Endothelial cell of umbilical vein (primary cell): ENCODE results near the gene ASAP2. TPM values are rescaled to one million over a fixed set of nuclear protein-coding genes. Genes with fewer than 3 reads are reported as not detected.

Experiments
- BruUV-seq: library from RNA; stranded (reverse); fragments of 400-500 nt; replicated peaks from 2 replicates; lab custom pipeline; 2021; lab: Mats Ljungman, UMichigan
- CTCF ChIA-PET: fragments of 300-600, 350-600 bp; sonication (Branson Sonifier 250); formaldehyde crosslinking; loops from one replicate; lab custom pipeline; 2021; ENCODE audit warnings: antibody characterized with exemption, inconsistent platforms; lab: Charles Lee
- POLR2A ChIA-PET: fragments of 300-600, 350-600 bp; sonication (Branson Sonifier 250); formaldehyde crosslinking; loops from one replicate; lab custom pipeline; 2021; ENCODE audit warnings: antibody characterized with exemption, inconsistent platforms; lab: Charles Lee
- DNase-seq: peaks from one replicate; pipeline ENCODE4 v3.0.0-alpha.2; 2011; ENCODE audit warnings: low read depth, low spot score
- FAIRE-seq: peaks from 2 replicates; lab custom pipeline; 2011; peaks lifted over from hg19 to GRCh38; lab: Jason Lieb, UNC
- H2AFZ ChIP-seq: 2 replicates; pipeline ENCODE4 v1.6.0; 2012; ENCODE audit warnings: low read depth, low read length, control low read depth, inconsistent platforms
- H3K27ac ChIP-seq: 2 replicates; pipeline ENCODE4 v1.5.1; 2011; ENCODE audit warnings: low read depth, mild to moderate bottlenecking, control low read depth, low read length, moderate library complexity; ENCODE audit not compliant: insufficient read depth
- H3K27me3 ChIP-seq, 2 experiments: 2 replicates each; pipeline versions ENCODE4 v1.6.0 to v1.6.1; 2011; ENCODE audit warnings: low read length in 2 of 2, mixed read lengths in 1 of 2; ENCODE audit not compliant: control insufficient read depth in 2 of 2, insufficient read depth in 2 of 2
- H3K36me3 ChIP-seq, 2 experiments: 2 replicates in 1 of 2; 3 replicates in 1 of 2; pipeline ENCODE4 v1.5.1; 2011; ENCODE audit warnings: low read length in 2 of 2, mild to moderate bottlenecking in 1 of 2, moderate library complexity in 1 of 2; ENCODE audit not compliant: control insufficient read depth in 2 of 2, insufficient read depth in 2 of 2; ENCODE audit errors: extremely low read depth in 1 of 2
- H3K4me1 ChIP-seq: 3 replicates; pipeline ENCODE4 v1.5.1; 2011; ENCODE audit warnings: mild to moderate bottlenecking, low read length; ENCODE audit not compliant: control insufficient read depth, insufficient read depth; ENCODE audit errors: extremely low read depth
- H3K4me2 ChIP-seq: 2 replicates; pipeline ENCODE4 v1.6.1; 2011; ENCODE audit warnings: low read length, control low read depth, mixed read lengths; ENCODE audit not compliant: insufficient read depth
- H3K4me3 ChIP-seq, 3 experiments: fragments of 200-600 bp in 1 of 3; sonication (generic), shearing (Covaris generic) in 1 of 3; replicated peaks in 1 of 3; 2 replicates each; pipeline ENCODE4 v1.5.1; 2011 to 2016; ENCODE audit warnings: control low read depth in 3 of 3, low read length in 3 of 3, mild to moderate bottlenecking in 2 of 3, inconsistent platforms in 1 of 3, low read depth in 1 of 3, moderate library complexity in 1 of 3; ENCODE audit not compliant: insufficient read depth in 1 of 3
- H3K79me2 ChIP-seq: 2 replicates; pipeline ENCODE4 v1.6.0; 2012; ENCODE audit warnings: low read length, inconsistent platforms; ENCODE audit not compliant: control insufficient read depth, insufficient read depth
- H3K9ac ChIP-seq: replicated peaks from 2 replicates; pipeline ENCODE3; 2011; ENCODE audit warnings: low read length, control low read depth; ENCODE audit not compliant: insufficient read depth; ENCODE audit errors: extremely low read depth
- H3K9me1 ChIP-seq: replicated peaks from 3 replicates; pipeline ENCODE4 v1.6.0; 2011; ENCODE audit warnings: mild to moderate bottlenecking, low read length; ENCODE audit not compliant: control insufficient read depth, insufficient read depth; ENCODE audit errors: extremely low read depth
- H3K9me3 ChIP-seq: replicated peaks from 2 replicates; pipeline ENCODE4 v1.5.1; 2012; ENCODE audit warnings: low read length, inconsistent platforms; ENCODE audit not compliant: control insufficient read depth, insufficient read depth
- H4K20me1 ChIP-seq: replicated peaks from 2 replicates; pipeline ENCODE3; 2011; ENCODE audit warnings: mild to moderate bottlenecking, low read length; ENCODE audit not compliant: control insufficient read depth, insufficient read depth; ENCODE audit errors: extremely low read depth
- CTCF ChIP-seq, 2 donors: IDR thresholded peaks; 1 replicate in 1 of 2; 2 replicates in 1 of 2; pipeline ENCODE4 v1.5.1; 2011; ENCODE audit warnings: low read length in 2 of 2, mild to moderate bottlenecking in 2 of 2, moderate library complexity in 2 of 2, control low read depth in 1 of 2, inconsistent platforms in 1 of 2, low read depth in 1 of 2; ENCODE audit not compliant: insufficient read depth in 1 of 2; ENCODE audit errors: extremely low read depth in 1 of 2
- EZH2 ChIP-seq: IDR thresholded peaks from 2 replicates; pipeline ENCODE4 v1.6.1; 2012; ENCODE audit warnings: borderline replicate concordance, low read depth, mild to moderate bottlenecking, moderate library complexity, low read length, inconsistent platforms; ENCODE audit not compliant: severe bottlenecking
- FOS ChIP-seq: IDR thresholded peaks from 2 replicates; pipeline ENCODE4 v1.6.1; 2011; ENCODE audit warnings: mild to moderate bottlenecking, low read length, moderate library complexity, borderline replicate concordance; ENCODE audit not compliant: insufficient read depth
- GATA2 ChIP-seq: IDR thresholded peaks from 2 replicates; pipeline ENCODE4 v1.7.0; 2011; ENCODE audit warnings: low read depth, mild to moderate bottlenecking, moderate library complexity, mixed read lengths, low read length; ENCODE audit not compliant: insufficient read length, insufficient read depth
- JUN ChIP-seq: IDR thresholded peaks from 2 replicates; pipeline ENCODE4 v1.6.1; 2011; ENCODE audit warnings: borderline replicate concordance, low read depth; ENCODE audit not compliant: insufficient read length, insufficient read depth
- MYC ChIP-seq: IDR thresholded peaks from one replicate; pipeline ENCODE4 v1.6.1; 2011; ENCODE audit warnings: mild to moderate bottlenecking, low read depth, low read length
- POLR2A ChIP-seq: IDR thresholded peaks from 2 replicates; pipeline ENCODE4 v1.6.1; 2012; ENCODE audit warnings: low read depth, mild to moderate bottlenecking, control low read depth, low read length
- POLR2AphosphoS5 ChIP-seq: IDR thresholded peaks from 2 replicates; pipeline ENCODE4 v1.6.1; 2012; ENCODE audit warnings: low read depth, mild to moderate bottlenecking, control low read depth, low read length, moderate library complexity; ENCODE audit not compliant: insufficient read depth
- dilution Hi-C: fragments of 300-500 bp; cut with MboI; formaldehyde crosslinking; loops from one replicate; pipeline ENCODE4 v1.15.0; 2019; ENCODE audit warnings: low sequenced_read_pairs; ENCODE audit not compliant: extremely low pct_ligation_motif_present
- intact Hi-C: fragments of 100-400 bp; cut with micrococcal nuclease; formaldehyde crosslinking; loops from one replicate; pipeline ENCODE4 v1.10.0; 2022
- polyA plus RNA-seq, 4 experiments: library from polyadenylated mRNA; depleted of rRNA in 3 of 4; stranded (reverse) in 3 of 4; unstranded in 1 of 4; fragments of >200 nt; gene quantifications; 2 replicates each; pipeline versions ENCODE4 v1.2.1 to v1.2.3, GENCODE V29; 2011 to 2012; ENCODE audit warnings: missing spikeins in 1 of 4
- total RNA-seq: library from RNA; stranded (reverse); gene quantifications from 2 replicates; pipeline ENCODE4 v1.2.3, GENCODE V29; 2021
- TF ChIP-seq, protein P1 (sequence below): IDR thresholded peaks from 2 replicates; pipeline ENCODE4 v1.6.1; 2011; ENCODE audit not compliant: insufficient read depth, insufficient read length

ASAP2 gene
- total and polyA plus RNA-seq, 2 donors (not counting 3 experiments of a cell fraction or from before 2014, with no cell fraction given), result 31.1 to 79.2 TPM

DNA sequence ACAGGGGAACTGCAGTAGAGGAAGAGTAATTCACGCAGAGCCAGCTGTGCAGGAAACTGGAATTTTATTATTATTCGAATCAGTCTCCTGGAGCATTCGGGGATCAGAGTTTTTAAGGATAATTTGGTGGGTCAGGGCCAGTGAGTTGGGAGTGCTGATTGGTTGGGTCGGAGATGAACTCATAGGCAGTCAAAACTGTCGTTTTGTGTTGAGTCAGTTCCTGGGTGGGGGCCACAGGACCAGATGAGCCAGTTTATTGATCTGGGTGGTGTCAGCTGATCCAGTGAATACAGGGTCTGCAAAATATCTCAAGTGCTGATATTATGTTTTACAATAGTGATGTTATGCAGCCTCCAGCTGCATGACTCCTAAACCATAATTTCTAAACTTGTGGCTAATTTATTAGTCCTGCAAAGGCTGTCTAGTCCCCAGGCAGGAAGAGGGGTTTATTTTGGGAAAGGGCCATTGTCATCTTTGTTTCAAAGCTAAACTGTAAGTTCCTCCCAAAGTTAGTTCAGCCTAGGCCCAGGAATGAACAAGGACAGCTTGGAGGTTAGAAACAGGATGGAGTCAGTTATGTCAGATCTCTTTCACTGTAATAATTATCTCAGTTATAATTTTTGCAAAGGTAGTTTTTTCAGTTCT, 67.0 kb downstream of the ASAP2 start:
- Histone ChIP-seq H3K27me3 (no peaks in the 10 kb centered on the region), H2AFZ (no peak overlapping the region), H3K4me1 (peaks cover 23% of the 10 kb centered on the region), H3K4me3 (no peak overlapping the region), H3K27ac (no peak overlapping the region), H3K9ac (no peak overlapping the region), H3K4me2 (no peak overlapping the region), H3K36me3 (no peaks in the 10 kb centered on the region), H3K79me2 (peaks cover 89% of the 10 kb centered on the region), H4K20me1 (no peaks in the 10 kb centered on the region), H3K9me3 (no peaks in the 10 kb centered on the region), H3K9me1 (no peaks in the 10 kb centered on the region)
- intact Hi-C loops, result loop anchor here (1.0 kb wide), 1 partner anchor 10 kb away; no protein-coding TSS in a partner anchor
- TF ChIP-seq POLR2AphosphoS5, result no peak
- TF ChIP-seq MYC, result no peak
- TF ChIP-seq POLR2A, result no peak
- no TSS peak for BruUV-seq
- FAIRE-seq, result no peak
- CTCF ChIA-PET, result interaction anchor here (0.9 to 1.9 kb wide), 6 partner anchors 12 to 85 kb away, joined by 3 to 8 read pairs (median 4); no protein-coding TSS in a partner anchor
- POLR2A ChIA-PET, result interaction anchor here (0.7 kb wide), 1 partner anchor 60 kb away, joined by 3 read pairs; no protein-coding TSS in a partner anchor
- dilution Hi-C loops, result no loop called here
- no peak for DNase-seq

GRCh38 chr2:9274701-9275343, 68.2 kb downstream of the ASAP2 start:
- no TSS peak for BruUV-seq
- ChIA-PET POLR2A (interaction anchor here (0.6 to 0.7 kb wide), 2 partner anchors 11 to 58 kb away, joined by 3 to 5 read pairs; no protein-coding TSS in a partner anchor), CTCF (interaction anchor here (0.9 to 1.9 kb wide), 6 partner anchors 13 to 86 kb away, joined by 3 to 8 read pairs (median 3); no protein-coding TSS in a partner anchor)
- Histone ChIP-seq H3K4me1 (peaks cover 23% of the 10 kb centered on the region), H4K20me1 (no peaks in the 10 kb centered on the region), H3K4me2 (peak overlapping the region; percentile 39), H2AFZ (no peak overlapping the region), H3K4me3 (no peak overlapping the region), H3K27me3 (no peaks in the 10 kb centered on the region), H3K79me2 (peaks cover 86% of the 10 kb centered on the region), H3K36me3 (peaks cover 0 to 4% of the 10 kb centered on the region in 2 experiments), H3K9ac (no peak overlapping the region), H3K9me3 (no peaks in the 10 kb centered on the region), H3K27ac (peak overlapping the region; percentile 44), H3K9me1 (no peaks in the 10 kb centered on the region)
- dilution Hi-C loops, result no loop called here
- no peak for TF ChIP-seq MYC
- no peak for TF ChIP-seq FOS
- no peak for TF ChIP-seq CTCF (IDR thresholded peaks at IDR 0.05; ENCODE audit: extremely low read depth in 1 of 2, insufficient read depth in 1 of 2, low read depth in 1 of 2, low read length in 2 of 2)
- TF ChIP-seq, protein P1, sequence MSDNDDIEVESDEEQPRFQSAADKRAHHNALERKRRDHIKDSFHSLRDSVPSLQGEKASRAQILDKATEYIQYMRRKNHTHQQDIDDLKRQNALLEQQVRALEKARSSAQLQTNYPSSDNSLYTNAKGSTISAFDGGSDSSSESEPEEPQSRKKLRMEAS, result no peak
- TF ChIP-seq JUN, result no peak
- no peak for TF ChIP-seq POLR2A
- no peak for TF ChIP-seq POLR2AphosphoS5
- no peak for TF ChIP-seq EZH2
- no peak for TF ChIP-seq GATA2
- DNase-seq (peak; percentile 27), FAIRE-seq (peak; percentile 38)
- intact Hi-C loops, result loop anchor here (1.0 kb wide), 1 partner anchor 12 kb away; no protein-coding TSS in a partner anchor
